SK-N-MC (cell line): ENCODE measurements around the gene MEF2B.
"Not testable (repeated sequence)": the region's sequence is repeated elsewhere in the genome, so short reads cannot be mapped to it uniquely, and the experiment has no call there.

Experiments
- DNase-seq: peaks from one replicate; pipeline ENCODE4 v3.0.0-alpha.2; 2011; ENCODE audit warnings: low read depth, low spot score
- H3K27ac ChIP-seq: fragments of 200-600 bp; sonication (generic); 2 replicates; pipeline ENCODE4 v1.5.1; 2016; ENCODE audit warnings: mixed run types
- H3K36me3 ChIP-seq: fragments of 200-600 bp; sonication (generic); 2 replicates; pipeline ENCODE4 v1.6.1; 2017; ENCODE audit warnings: antibody characterized with exemption, low read length, mixed read lengths; ENCODE audit not compliant: insufficient read depth
- H3K4me3 ChIP-seq: fragments of 200-600 bp; sonication (generic); 2 replicates; pipeline ENCODE4 v1.5.1; 2016
- H3K9ac ChIP-seq: fragments of 200-600 bp; sonication (generic); 2 replicates; pipeline ENCODE4 v1.8.0; 2017; ENCODE audit warnings: mixed run types, mixed read lengths; ENCODE audit not compliant: insufficient read length
- H3K9me3 ChIP-seq: fragments of 200-600 bp; sonication (generic); 2 replicates; pipeline ENCODE4 v1.6.1; 2017; ENCODE audit warnings: low read depth, mild to moderate bottlenecking, antibody characterized with exemption, low read length, moderate library complexity, mixed read lengths
- EZH2 ChIP-seq: fragments of 200-600 bp; sonication (generic); IDR thresholded peaks from one replicate; pipeline ENCODE4 v1.6.1; 2017; ENCODE audit warnings: antibody characterized with exemption
- FOXP2 ChIP-seq: optimal IDR thresholded peaks from 2 replicates; pipeline ENCODE3; 2011; ENCODE audit warnings: mild to moderate bottlenecking, moderate library complexity; ENCODE audit not compliant: insufficient read depth; ENCODE audit errors: extremely low read length, control extremely low read depth
- POLR2AphosphoS5 ChIP-seq: IDR thresholded peaks from 2 replicates; pipeline ENCODE4 v1.6.1; 2012; ENCODE audit warnings: mild to moderate bottlenecking, low read depth, low read length, borderline replicate concordance

MEF2B gene

GRCh38 chr19:19107654-19108053 is 62.4 kb downstream of the MEF2B start:
- Histone ChIP-seq H3K9ac (no peak overlapping the region), H3K27ac (no peak overlapping the region), H3K9me3 (no peaks in the 10 kb centered on the region), H3K36me3 (no peaks in the 10 kb centered on the region), H3K4me3 (no peak overlapping the region)
- DNase-seq, result no peak
- TF ChIP-seq POLR2AphosphoS5 (no peak), EZH2 (no peak), FOXP2 (no peak)

DNA sequence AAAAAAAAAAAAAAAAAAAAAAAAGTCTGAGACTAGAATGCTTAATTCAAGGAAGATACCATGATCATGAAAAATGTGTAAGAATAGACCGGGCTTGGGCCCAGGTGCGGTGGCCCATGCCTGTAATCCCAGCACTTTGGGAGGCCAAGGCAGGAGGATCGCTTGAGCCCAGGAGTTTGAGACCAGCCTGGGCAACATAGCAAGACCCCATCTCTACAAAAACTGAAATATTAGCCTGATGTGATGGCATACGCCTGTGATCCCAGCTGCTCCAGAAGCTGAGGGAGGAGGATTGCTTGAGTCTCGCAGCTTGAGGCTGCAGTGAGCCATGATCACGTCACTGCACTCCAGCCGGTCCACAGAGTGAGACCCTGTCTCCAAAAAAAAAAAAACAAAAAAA is 63.1 kb downstream of the MEF2B start:
- not testable (repeated sequence) for H3K36me3 ChIP-seq, H3K27ac ChIP-seq, DNase-seq, H3K9me3 ChIP-seq, H3K9ac ChIP-seq, H3K4me3 ChIP-seq

- TF ChIP-seq FOXP2, result no peak
- no peaks in the 10 kb centered on the region for H3K36me3 ChIP-seq
- H3K9ac ChIP-seq, result peak overlapping the region; percentile 64
- no peak for DNase-seq
- H3K27ac ChIP-seq, result peak overlapping the region; percentile 94
- no peaks in the 10 kb centered on the region for H3K9me3 ChIP-seq
- peak overlapping the region; percentile 88 for H3K4me3 ChIP-seq
Observed at GRCh38 chr19:19106056-19106551, 64.0 kb downstream of the MEF2B start.

GRCh38 chr19:19105365-19106055 is 64.6 kb downstream of the MEF2B start:
- Histone ChIP-seq H3K9me3 (no peaks in the 10 kb centered on the region), H3K9ac (peak overlapping the region; percentile 72), H3K36me3 (no peaks in the 10 kb centered on the region), H3K27ac (peak overlapping the region; percentile 94), H3K4me3 (peak overlapping the region; percentile 88)
- TF ChIP-seq EZH2 (no peak), POLR2AphosphoS5 (peak; percentile 90)
- peak; percentile 89 for DNase-seq

- H3K9ac ChIP-seq, result no peak overlapping the region
- no peak overlapping the region for H3K27ac ChIP-seq
- TF ChIP-seq EZH2 (no peak), POLR2AphosphoS5 (no peak), FOXP2 (no peak)
- H3K4me3 ChIP-seq, result no peak overlapping the region
- H3K36me3 ChIP-seq, result no peaks in the 10 kb centered on the region
- no peak for DNase-seq
- H3K9me3 ChIP-seq, result no peaks in the 10 kb centered on the region
Observed at GRCh38 chr19:19103167-19103566, 66.9 kb downstream of the MEF2B start.

- not testable (repeated sequence) for H3K27ac ChIP-seq, H3K4me3 ChIP-seq, H3K36me3 ChIP-seq
Observed at GRCh38 chr19:19102566-19102965, 67.5 kb downstream of the MEF2B start.

DNA sequence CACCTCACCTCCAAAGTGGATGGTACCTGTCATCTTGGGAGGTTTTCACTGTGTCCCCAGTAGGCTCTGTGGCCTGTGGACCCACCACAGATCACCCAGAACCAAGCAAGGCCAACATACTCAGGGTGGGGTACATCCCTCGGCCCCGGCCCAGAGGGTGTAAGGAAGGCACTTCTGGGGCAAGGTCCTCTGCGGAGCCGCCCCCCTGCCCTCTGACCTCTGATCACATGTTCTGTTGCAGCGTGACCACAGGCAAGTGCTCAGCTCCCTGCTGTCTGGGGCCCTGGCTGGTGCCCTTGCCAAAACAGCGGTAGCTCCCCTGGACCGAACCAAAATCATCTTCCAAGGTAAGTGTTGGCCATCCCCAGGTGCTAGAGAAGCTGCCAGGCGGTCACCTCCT is 68.5 kb downstream of the MEF2B start:
- H3K4me3 ChIP-seq, result no peak overlapping the region
- no peaks in the 10 kb centered on the region for H3K36me3 ChIP-seq
- no peak for DNase-seq
- no peak overlapping the region for H3K27ac ChIP-seq
- no peak for TF ChIP-seq POLR2AphosphoS5
- TF ChIP-seq EZH2, result no peak
- TF ChIP-seq FOXP2, result no peak
- no peaks in the 10 kb centered on the region for H3K9me3 ChIP-seq
- H3K9ac ChIP-seq, result no peak overlapping the region

More at GRCh38 chr19:19102566-19102965, 67.5 kb downstream of the MEF2B start:
- H3K9ac ChIP-seq, DNase-seq, H3K9me3 ChIP-seq: not testable (repeated sequence)

- TF ChIP-seq EZH2 (no peak), POLR2AphosphoS5 (no peak)
- no peak overlapping the region for H3K27ac ChIP-seq
- no peak overlapping the region for H3K4me3 ChIP-seq
- no peak for DNase-seq
- no peaks in the 10 kb centered on the region for H3K9me3 ChIP-seq
- no peak overlapping the region for H3K9ac ChIP-seq
- no peaks in the 10 kb centered on the region for H3K36me3 ChIP-seq
Observed at GRCh38 chr19:19098703-19099632, 71.1 kb downstream of the MEF2B start.

GRCh38 chr19:19098084-19098702 is 71.9 kb downstream of the MEF2B start:
- Histone ChIP-seq H3K9me3 (no peaks in the 10 kb centered on the region), H3K4me3 (no peak overlapping the region), H3K9ac (no peak overlapping the region), H3K27ac (no peak overlapping the region), H3K36me3 (no peaks in the 10 kb centered on the region)
- TF ChIP-seq EZH2 (no peak), FOXP2 (no peak), POLR2AphosphoS5 (no peak)
- no peak for DNase-seq
